ENCODE measurements around the gene GRIN3A. TPM values are rescaled to one million over a fixed set of nuclear protein-coding genes. Genes with fewer than 3 reads are reported as not detected.
A peak's percentile ranks its signal among the peaks of the same experiment; 100 is the strongest.
"Not testable (repeated sequence)": the region's sequence is repeated elsewhere in the genome, so short reads cannot be mapped to it uniquely, and the experiment has no call there.

Gene GRIN3A
- total and polyA plus RNA-seq, 9 of the 15 experiments (the other 6 are each of a cell fraction or from before 2014, with no cell fraction given), result 0.01 to 0.03 TPM; not detected in 7

DNA sequence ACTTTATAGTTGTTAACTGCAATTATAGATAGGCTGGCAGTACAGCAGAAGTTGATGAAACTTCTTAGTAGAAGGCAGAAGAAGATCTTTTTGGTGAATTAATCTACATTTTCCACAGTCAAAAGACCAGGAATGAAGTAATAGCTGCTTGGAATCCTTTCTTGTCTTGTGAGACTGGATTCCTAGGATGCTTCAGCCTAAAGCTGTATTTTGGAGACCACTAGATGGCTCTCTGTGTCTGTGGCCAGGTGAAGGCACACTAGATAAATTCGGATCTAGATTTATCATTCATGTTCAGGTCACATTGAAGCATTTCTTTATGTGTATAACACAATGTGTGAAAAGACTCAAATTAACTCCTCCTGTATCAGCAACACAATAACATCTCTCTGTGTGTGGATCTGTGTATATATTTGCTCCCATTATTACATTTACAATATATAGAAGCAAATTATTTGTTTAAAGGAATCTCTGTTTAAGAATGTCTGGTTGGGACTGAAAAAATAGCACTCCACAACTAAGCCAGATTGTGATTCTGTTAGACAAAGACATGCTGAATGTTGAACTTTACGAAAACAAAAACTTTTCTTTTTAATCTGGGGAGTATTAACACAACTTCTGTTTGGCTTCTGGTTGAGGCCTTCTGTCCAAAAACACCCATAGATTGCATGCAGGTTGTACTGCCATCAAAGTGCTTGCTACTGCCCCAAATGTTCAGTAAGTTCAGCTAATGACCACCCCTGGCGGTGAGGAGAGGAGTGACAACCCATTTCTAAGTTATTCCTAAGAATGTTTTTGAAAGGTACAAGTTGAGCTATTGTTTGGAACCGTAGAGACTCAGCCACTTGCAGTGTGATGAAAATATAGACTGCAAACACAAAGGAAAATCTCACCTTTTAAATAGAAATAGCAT, 10.6 kb downstream of the GRIN3A start (continued):
- TF ChIP-seq CTCF (IDR thresholded peaks at IDR 0.05 in 2 of 3, conservative IDR thresholded peaks at IDR 0.05 in 1 of 3; ENCODE audit: insufficient read depth in 2 of 3, low read depth in 1 of 3, low read length in 3 of 3), result peak; percentile 49 to 73 (median 53)

DNA sequence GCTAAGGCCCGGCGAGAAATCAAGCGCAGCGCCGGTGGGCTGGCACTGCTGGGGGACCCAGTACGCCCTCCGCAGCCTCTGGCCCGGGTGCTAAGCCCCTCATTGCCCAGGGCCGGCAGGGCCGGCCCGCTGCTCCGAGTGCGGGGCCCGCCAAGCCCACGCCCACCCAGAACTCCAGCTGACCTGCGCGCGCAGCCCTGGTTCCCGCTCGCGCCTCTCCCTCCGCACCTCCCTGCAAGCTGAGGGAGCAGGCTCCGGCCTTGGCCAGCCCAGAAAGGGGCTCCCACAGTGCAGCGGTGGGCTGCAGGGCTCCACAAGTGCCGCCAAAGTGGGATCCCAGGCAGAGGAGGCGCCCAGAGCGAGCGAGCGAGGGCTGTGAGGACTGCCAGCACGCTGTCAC, 14.2 kb downstream of the GRIN3A start:
- BruUV-seq (replicated peaks); H3K4me2 ChIP-seq (ENCODE audit: insufficient read depth, low read length); POLR2A ChIA-PET; H3K79me2 ChIP-seq (ENCODE audit: control insufficient read depth, insufficient read depth, low read length); H4K20me1 ChIP-seq (replicated peaks; ENCODE audit: control insufficient read depth, insufficient read depth, low read length); H3K36me3 ChIP-seq (ENCODE audit: control insufficient read depth, insufficient read depth, low read length); H3K9me3 ChIP-seq (replicated peaks; ENCODE audit: control insufficient read depth, insufficient read depth, low read depth, low read length); H3K9ac ChIP-seq (ENCODE audit: insufficient read depth in 1 of 2, low read depth in 2 of 2, low read length in 2 of 2); H3K27ac ChIP-seq (ENCODE audit: extremely low read depth, low read depth, low read length); H3K4me1 ChIP-seq (replicated peaks in 1 of 2; ENCODE audit: control insufficient read depth in 2 of 2, insufficient read depth in 2 of 2, low read length in 2 of 2); CTCF ChIA-PET (ENCODE audit: low intra/inter-chr PET ratio); FAIRE-seq; H3K4me3 ChIP-seq; H3K27me3 ChIP-seq (ENCODE audit: control insufficient read depth in 2 of 2, insufficient read depth in 2 of 2, low read length in 2 of 2); H2AFZ ChIP-seq (ENCODE audit: low read depth, low read length); DNase-seq (ENCODE audit: extremely low read depth in 1 of 4, low spot score in 3 of 4); H3K9me1 ChIP-seq (ENCODE audit: control insufficient read depth, insufficient read depth, low read length); ATAC-seq; intact Hi-C loops (cut with micrococcal nuclease): not testable (repeated sequence)
- in situ Hi-C loops (cut with MboI), result loop anchor here (25.0 kb wide), 1 partner anchor 987 kb away; no protein-coding TSS in a partner anchor
- WGBS (ENCODE audit: insufficient coverage, low coverage, missing lambda C conversion rate), result 15% methylated on average over 9 of the region's 30 CpGs
